Measurements from ENCODE around the gene IGFBP7.
A peak's percentile ranks its signal among the peaks of the same experiment; 100 is the strongest.

The IGFBP7 gene, protein sequence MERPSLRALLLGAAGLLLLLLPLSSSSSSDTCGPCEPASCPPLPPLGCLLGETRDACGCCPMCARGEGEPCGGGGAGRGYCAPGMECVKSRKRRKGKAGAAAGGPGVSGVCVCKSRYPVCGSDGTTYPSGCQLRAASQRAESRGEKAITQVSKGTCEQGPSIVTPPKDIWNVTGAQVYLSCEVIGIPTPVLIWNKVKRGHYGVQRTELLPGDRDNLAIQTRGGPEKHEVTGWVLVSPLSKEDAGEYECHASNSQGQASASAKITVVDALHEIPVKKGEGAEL

DNA sequence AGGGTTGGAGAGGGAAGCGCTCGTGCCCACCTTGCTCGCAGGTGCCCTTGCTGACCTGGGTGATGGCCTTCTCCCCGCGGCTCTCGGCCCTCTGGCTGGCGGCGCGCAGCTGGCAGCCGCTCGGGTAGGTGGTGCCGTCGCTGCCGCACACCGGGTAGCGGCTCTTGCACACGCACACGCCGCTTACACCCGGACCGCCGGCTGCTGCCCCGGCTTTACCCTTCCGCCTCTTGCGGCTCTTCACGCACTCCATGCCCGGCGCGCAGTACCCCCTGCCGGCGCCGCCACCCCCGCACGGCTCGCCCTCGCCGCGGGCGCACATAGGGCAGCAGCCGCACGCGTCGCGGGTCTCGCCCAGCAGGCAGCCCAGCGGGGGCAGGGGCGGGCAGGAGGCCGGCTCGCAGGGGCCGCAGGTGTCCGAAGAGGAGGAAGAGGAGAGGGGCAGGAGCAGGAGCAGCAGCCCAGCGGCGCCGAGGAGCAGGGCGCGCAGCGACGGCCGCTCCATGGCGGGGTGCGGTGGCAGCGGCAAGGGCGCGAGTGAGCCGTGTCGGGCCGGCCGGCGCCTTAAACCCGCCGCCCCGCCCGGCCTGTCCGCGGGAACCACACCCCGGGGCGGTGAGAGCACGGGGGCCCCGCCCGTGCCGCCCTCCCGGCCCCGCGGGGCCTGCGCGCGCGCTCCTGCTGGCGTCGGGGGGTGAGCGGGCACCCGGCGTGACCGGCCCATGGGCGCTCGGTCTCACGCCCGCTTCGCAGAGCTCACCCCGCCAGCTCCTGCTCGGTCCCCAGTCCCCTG, at the start of gene IGFBP7:
IGFBP7 (minus strand) TSS at position 539 of the 793 bp plus-strand sequence; CDS start at position 505, 34 bp downstream.
- H2AFZ ChIP-seq (ENCODE audit: low read length): peak within 1 kb of the TSS; percentile 59

DNA sequence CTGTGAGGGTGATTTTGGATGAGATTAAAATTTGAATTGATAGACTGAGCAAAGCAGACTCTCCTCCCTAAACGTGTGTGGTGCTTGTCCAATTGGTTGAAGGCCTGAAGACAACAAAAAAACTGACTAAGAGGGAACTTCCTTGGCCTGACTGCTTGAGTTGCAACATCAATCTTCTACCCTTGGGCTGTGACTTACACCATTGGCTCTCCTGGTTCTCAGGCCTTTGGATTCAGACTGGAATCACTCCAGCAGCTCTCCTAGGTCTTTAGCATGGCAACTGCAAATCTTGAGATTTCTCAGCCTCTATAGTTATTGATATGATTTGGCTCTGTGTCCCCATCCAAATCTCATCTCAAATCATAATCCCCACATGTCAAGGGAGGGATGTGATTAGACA, 49.7 kb upstream of the IGFBP7 start:
- Histone ChIP-seq H3K4me3 (ENCODE audit: low read length, poor library complexity, severe bottlenecking) (no peak overlapping the region), H3F3A (ENCODE audit: low read depth) (no peaks in the 10 kb centered on the region), H3K9ac (ENCODE audit: low read depth, low read length, poor library complexity, severe bottlenecking) (no peak overlapping the region), H3K9me2 (replicated peaks; ENCODE audit: low read depth, low read length) (no peaks in the 10 kb centered on the region), H4K20me1 (ENCODE audit: insufficient read depth, low read length, poor library complexity, severe bottlenecking) (no peaks in the 10 kb centered on the region), H3K9me3 (ENCODE audit: insufficient read depth, low read depth, low read length) (no peaks in the 10 kb centered on the region), H3K4me2 (ENCODE audit: low read depth, low read length, poor library complexity, severe bottlenecking) (no peak overlapping the region), H3K36me3 (ENCODE audit: insufficient read depth, low read length) (no peaks in the 10 kb centered on the region), H2AFZ (ENCODE audit: low read length) (no peak overlapping the region), H3K4me1 (ENCODE audit: insufficient read depth, low read length, poor library complexity, severe bottlenecking) (peaks cover 38% of the 10 kb centered on the region), H3K79me2 (ENCODE audit: insufficient read depth, low read length) (no peaks in the 10 kb centered on the region), H3K27me3 (ENCODE audit: insufficient read depth, low read length, poor library complexity, severe bottlenecking) (no peaks in the 10 kb centered on the region)
- TF ChIP-seq, protein P1, sequence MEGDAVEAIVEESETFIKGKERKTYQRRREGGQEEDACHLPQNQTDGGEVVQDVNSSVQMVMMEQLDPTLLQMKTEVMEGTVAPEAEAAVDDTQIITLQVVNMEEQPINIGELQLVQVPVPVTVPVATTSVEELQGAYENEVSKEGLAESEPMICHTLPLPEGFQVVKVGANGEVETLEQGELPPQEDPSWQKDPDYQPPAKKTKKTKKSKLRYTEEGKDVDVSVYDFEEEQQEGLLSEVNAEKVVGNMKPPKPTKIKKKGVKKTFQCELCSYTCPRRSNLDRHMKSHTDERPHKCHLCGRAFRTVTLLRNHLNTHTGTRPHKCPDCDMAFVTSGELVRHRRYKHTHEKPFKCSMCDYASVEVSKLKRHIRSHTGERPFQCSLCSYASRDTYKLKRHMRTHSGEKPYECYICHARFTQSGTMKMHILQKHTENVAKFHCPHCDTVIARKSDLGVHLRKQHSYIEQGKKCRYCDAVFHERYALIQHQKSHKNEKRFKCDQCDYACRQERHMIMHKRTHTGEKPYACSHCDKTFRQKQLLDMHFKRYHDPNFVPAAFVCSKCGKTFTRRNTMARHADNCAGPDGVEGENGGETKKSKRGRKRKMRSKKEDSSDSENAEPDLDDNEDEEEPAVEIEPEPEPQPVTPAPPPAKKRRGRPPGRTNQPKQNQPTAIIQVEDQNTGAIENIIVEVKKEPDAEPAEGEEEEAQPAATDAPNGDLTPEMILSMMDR (conservative IDR thresholded peaks at IDR 0.05; ENCODE audit: low read length): no peak
- no peak for TF ChIP-seq EZH2phosphoT487 (IDR thresholded peaks at IDR 0.05; ENCODE audit: borderline replicate concordance)

More for the DNA sequence above, at the start of gene IGFBP7:
- Histone ChIP-seq H3K4me1 (ENCODE audit: insufficient read depth, low read length, poor library complexity, severe bottlenecking) (peaks cover 77% of the 10 kb centered on the region), H3K9ac (ENCODE audit: low read depth, low read length, poor library complexity, severe bottlenecking) (peak within 1 kb of the TSS; percentile 93), H3K4me3 (ENCODE audit: low read length, poor library complexity, severe bottlenecking) (peak within 1 kb of the TSS; percentile 73), H3K9me3 (ENCODE audit: insufficient read depth, low read depth, low read length) (no peaks in the 10 kb centered on the region), H3K9me2 (replicated peaks; ENCODE audit: low read depth, low read length) (no peaks in the 10 kb centered on the region), H3F3A (ENCODE audit: low read depth) (peaks cover 10% of the 10 kb centered on the region), H3K36me3 (ENCODE audit: insufficient read depth, low read length) (no peaks in the 10 kb centered on the region), H3K79me2 (ENCODE audit: insufficient read depth, low read length) (peaks cover 46% of the 10 kb centered on the region), H3K4me2 (ENCODE audit: low read depth, low read length, poor library complexity, severe bottlenecking) (peak within 1 kb of the TSS; percentile 77), H4K20me1 (ENCODE audit: insufficient read depth, low read length, poor library complexity, severe bottlenecking) (peaks cover 13% of the 10 kb centered on the region), H3K27me3 (ENCODE audit: insufficient read depth, low read length, poor library complexity, severe bottlenecking) (no peaks in the 10 kb centered on the region)
- no peak for TF ChIP-seq EZH2phosphoT487 (IDR thresholded peaks at IDR 0.05; ENCODE audit: borderline replicate concordance)
- TF ChIP-seq, protein P1 (conservative IDR thresholded peaks at IDR 0.05; ENCODE audit: low read length): no peak

DNA sequence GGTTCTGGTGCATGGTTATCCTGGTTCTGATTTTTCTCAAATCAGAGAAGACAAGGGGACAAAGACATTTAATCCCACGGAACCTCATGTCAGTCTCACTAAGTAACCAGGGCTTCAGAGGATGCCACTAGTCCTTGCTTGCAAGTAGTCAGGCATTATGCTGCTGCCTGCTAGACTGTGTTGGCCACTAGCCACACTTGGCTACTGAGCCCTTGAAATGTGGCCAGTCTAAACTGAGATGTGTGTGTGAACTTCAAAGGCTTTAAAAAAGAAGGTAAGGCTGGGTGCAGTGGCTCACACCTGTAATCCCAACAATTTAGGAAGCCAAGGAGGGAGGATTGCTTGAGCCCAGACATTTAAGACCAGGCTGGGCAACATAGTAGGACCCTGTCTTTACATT, 48.6 kb upstream of the IGFBP7 start:
- Histone ChIP-seq H3K79me2 (ENCODE audit: insufficient read depth, low read length) (no peaks in the 10 kb centered on the region), H3K9me2 (replicated peaks; ENCODE audit: low read depth, low read length) (no peaks in the 10 kb centered on the region), H4K20me1 (ENCODE audit: insufficient read depth, low read length, poor library complexity, severe bottlenecking) (no peaks in the 10 kb centered on the region), H3K36me3 (ENCODE audit: insufficient read depth, low read length) (no peaks in the 10 kb centered on the region), H3K9ac (ENCODE audit: low read depth, low read length, poor library complexity, severe bottlenecking) (no peak overlapping the region), H3K27me3 (ENCODE audit: insufficient read depth, low read length, poor library complexity, severe bottlenecking) (no peaks in the 10 kb centered on the region), H3K9me3 (ENCODE audit: insufficient read depth, low read depth, low read length) (no peaks in the 10 kb centered on the region), H3K4me2 (ENCODE audit: low read depth, low read length, poor library complexity, severe bottlenecking) (no peak overlapping the region), H2AFZ (ENCODE audit: low read length) (no peak overlapping the region), H3F3A (ENCODE audit: low read depth) (no peaks in the 10 kb centered on the region), H3K4me1 (ENCODE audit: insufficient read depth, low read length, poor library complexity, severe bottlenecking) (peaks cover 43% of the 10 kb centered on the region), H3K4me3 (ENCODE audit: low read length, poor library complexity, severe bottlenecking) (no peak overlapping the region)
- no peak for TF ChIP-seq EZH2phosphoT487 (IDR thresholded peaks at IDR 0.05; ENCODE audit: borderline replicate concordance)
- TF ChIP-seq, protein P1 (conservative IDR thresholded peaks at IDR 0.05; ENCODE audit: low read length): no peak
